ENCODE data around the gene ZBTB20.

ZBTB20 gene

DNA sequence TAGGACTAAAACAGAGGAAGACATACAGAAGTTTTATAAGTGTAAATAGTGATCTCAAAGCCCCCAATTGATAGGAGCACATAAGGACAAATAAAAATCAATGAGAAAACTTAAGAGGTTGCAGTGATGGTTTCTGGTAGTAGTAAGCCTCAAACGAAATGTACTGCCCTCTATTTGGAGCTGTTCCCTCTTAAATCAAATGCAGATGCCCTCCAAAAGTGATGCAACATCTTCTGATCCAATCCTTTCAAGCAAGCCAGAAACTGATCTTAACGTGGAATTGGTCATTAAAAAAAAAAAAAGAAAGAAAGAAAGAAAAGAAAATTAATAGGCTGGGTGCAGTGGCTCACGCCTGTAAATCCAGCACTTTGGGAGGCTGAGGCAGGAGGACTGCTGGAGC, 259.3 kb downstream of the ZBTB20 start:
- H3K36me3 ChIP-seq (ENCODE audit: control insufficient read depth, low read length): no peaks in the 10 kb centered on the region
- no peaks in the 10 kb centered on the region for H3K79me2 ChIP-seq (ENCODE audit: control insufficient read depth, low read length)
- no peaks in the 10 kb centered on the region for H3K4me1 ChIP-seq (ENCODE audit: control insufficient read depth, low read length)
- no peak overlapping the region for H3K4me3 ChIP-seq (ENCODE audit: low read length)
- TF ChIP-seq EZH2phosphoT487 (IDR thresholded peaks at IDR 0.05; ENCODE audit: borderline replicate concordance, low read length): no peak
- TF ChIP-seq, protein P1, sequence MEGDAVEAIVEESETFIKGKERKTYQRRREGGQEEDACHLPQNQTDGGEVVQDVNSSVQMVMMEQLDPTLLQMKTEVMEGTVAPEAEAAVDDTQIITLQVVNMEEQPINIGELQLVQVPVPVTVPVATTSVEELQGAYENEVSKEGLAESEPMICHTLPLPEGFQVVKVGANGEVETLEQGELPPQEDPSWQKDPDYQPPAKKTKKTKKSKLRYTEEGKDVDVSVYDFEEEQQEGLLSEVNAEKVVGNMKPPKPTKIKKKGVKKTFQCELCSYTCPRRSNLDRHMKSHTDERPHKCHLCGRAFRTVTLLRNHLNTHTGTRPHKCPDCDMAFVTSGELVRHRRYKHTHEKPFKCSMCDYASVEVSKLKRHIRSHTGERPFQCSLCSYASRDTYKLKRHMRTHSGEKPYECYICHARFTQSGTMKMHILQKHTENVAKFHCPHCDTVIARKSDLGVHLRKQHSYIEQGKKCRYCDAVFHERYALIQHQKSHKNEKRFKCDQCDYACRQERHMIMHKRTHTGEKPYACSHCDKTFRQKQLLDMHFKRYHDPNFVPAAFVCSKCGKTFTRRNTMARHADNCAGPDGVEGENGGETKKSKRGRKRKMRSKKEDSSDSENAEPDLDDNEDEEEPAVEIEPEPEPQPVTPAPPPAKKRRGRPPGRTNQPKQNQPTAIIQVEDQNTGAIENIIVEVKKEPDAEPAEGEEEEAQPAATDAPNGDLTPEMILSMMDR (IDR thresholded peaks at IDR 0.05; ENCODE audit: low read depth, low read length, poor library complexity, severe bottlenecking): no peak
- H3K9me2 ChIP-seq (replicated peaks; ENCODE audit: control insufficient read depth, low read length): no peaks in the 10 kb centered on the region
- no peaks in the 10 kb centered on the region for H4K20me1 ChIP-seq (ENCODE audit: control insufficient read depth, insufficient read depth, low read depth, low read length)
- H3K4me2 ChIP-seq (ENCODE audit: low read length): no peak overlapping the region
- H3K27me3 ChIP-seq (ENCODE audit: control insufficient read depth, low read length): no peaks in the 10 kb centered on the region
- H3F3A ChIP-seq (ENCODE audit: control insufficient read depth, insufficient read depth): no peaks in the 10 kb centered on the region
- H3K9me3 ChIP-seq (ENCODE audit: control insufficient read depth, insufficient read depth, low read length): no peaks in the 10 kb centered on the region
- no peak overlapping the region for H3K27ac ChIP-seq (ENCODE audit: low read depth, low read length)

- Histone ChIP-seq H3K27ac (ENCODE audit: low read depth, low read length) (no peak overlapping the region), H3F3A (ENCODE audit: control insufficient read depth, insufficient read depth) (no peaks in the 10 kb centered on the region)
- TF ChIP-seq, protein P1 (IDR thresholded peaks at IDR 0.05; ENCODE audit: low read depth, low read length, poor library complexity, severe bottlenecking): no peak
- no peak for TF ChIP-seq EZH2phosphoT487 (IDR thresholded peaks at IDR 0.05; ENCODE audit: borderline replicate concordance, low read length)
These were observed 260.2 kb downstream of the ZBTB20 start for GRCh38 chr3:114886905-114887304.

DNA sequence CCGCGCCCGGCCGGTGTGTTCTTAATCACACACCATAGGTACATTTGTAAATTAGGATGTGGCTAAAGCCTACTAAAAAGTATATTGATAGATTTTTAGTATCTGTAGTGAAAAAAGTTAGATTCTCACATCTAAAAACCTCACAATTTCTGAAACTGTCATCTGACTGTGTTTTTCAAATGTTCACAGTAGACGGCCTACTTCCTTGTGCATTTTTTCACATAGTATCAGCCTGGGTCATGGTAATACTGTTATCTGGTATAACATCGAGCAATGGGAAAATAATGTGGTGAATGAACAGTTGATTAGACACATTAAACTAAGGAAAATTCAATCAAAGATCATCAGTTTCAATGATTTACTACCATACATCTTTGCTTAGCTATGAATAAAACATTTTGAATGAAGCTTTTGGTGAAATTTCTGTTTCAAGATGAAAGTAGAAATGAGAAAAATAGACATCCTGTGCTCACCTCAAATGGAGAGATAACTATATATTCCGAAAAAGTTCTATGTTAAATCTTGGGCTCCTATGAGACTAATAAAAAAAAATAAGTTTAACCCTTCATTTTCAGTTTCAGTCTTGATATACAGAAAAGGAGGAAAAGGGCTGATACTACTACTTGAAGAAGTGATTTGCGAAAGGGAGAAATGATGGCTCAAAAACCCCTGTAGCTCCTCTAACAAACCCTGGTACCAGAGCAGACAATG, 262.7 kb downstream of the ZBTB20 start:
- H4K20me1 ChIP-seq (ENCODE audit: control insufficient read depth, insufficient read depth, low read depth, low read length): no peaks in the 10 kb centered on the region
- TF ChIP-seq EZH2phosphoT487 (IDR thresholded peaks at IDR 0.05; ENCODE audit: borderline replicate concordance, low read length): no peak
- TF ChIP-seq, protein P1 (IDR thresholded peaks at IDR 0.05; ENCODE audit: low read depth, low read length, poor library complexity, severe bottlenecking): no peak
- H3K9me2 ChIP-seq (replicated peaks; ENCODE audit: control insufficient read depth, low read length): no peaks in the 10 kb centered on the region
- H3K4me1 ChIP-seq (ENCODE audit: control insufficient read depth, low read length): no peaks in the 10 kb centered on the region
- H3K79me2 ChIP-seq (ENCODE audit: control insufficient read depth, low read length): no peaks in the 10 kb centered on the region
- no peaks in the 10 kb centered on the region for H3K27me3 ChIP-seq (ENCODE audit: control insufficient read depth, low read length)
- H3K4me2 ChIP-seq (ENCODE audit: low read length): no peak overlapping the region
- H3K4me3 ChIP-seq (ENCODE audit: low read length): no peak overlapping the region
- H3K27ac ChIP-seq (ENCODE audit: low read depth, low read length): no peak overlapping the region
- no peaks in the 10 kb centered on the region for H3K36me3 ChIP-seq (ENCODE audit: control insufficient read depth, low read length)
- H3K9me3 ChIP-seq (ENCODE audit: control insufficient read depth, insufficient read depth, low read length): no peaks in the 10 kb centered on the region
- H3F3A ChIP-seq (ENCODE audit: control insufficient read depth, insufficient read depth): no peaks in the 10 kb centered on the region

More at GRCh38 chr3:114886905-114887304, 260.2 kb downstream of the ZBTB20 start:
- Histone ChIP-seq H3K79me2 (ENCODE audit: control insufficient read depth, low read length) (no peaks in the 10 kb centered on the region), H3K27me3 (ENCODE audit: control insufficient read depth, low read length) (no peaks in the 10 kb centered on the region), H3K9me3 (ENCODE audit: control insufficient read depth, insufficient read depth, low read length) (no peaks in the 10 kb centered on the region), H3K36me3 (ENCODE audit: control insufficient read depth, low read length) (no peaks in the 10 kb centered on the region), H3K4me3 (ENCODE audit: low read length) (no peak overlapping the region), H3K4me2 (ENCODE audit: low read length) (no peak overlapping the region), H3K4me1 (ENCODE audit: control insufficient read depth, low read length) (no peaks in the 10 kb centered on the region), H4K20me1 (ENCODE audit: control insufficient read depth, insufficient read depth, low read depth, low read length) (no peaks in the 10 kb centered on the region), H3K9me2 (replicated peaks; ENCODE audit: control insufficient read depth, low read length) (no peaks in the 10 kb centered on the region)
